Measurements from ENCODE around the gene MGAT4D. TPM values are rescaled to one million over a fixed set of nuclear protein-coding genes. Genes with fewer than 3 reads are reported as not detected.
A peak's percentile ranks its signal among the peaks of the same experiment; 100 is the strongest.
"Not testable (repeated sequence)": the region's sequence is repeated elsewhere in the genome, so short reads cannot be mapped to it uniquely, and the experiment has no call there.

MGAT4D gene
- total RNA-seq, 1 experiment from 2014 or later: not detected

DNA sequence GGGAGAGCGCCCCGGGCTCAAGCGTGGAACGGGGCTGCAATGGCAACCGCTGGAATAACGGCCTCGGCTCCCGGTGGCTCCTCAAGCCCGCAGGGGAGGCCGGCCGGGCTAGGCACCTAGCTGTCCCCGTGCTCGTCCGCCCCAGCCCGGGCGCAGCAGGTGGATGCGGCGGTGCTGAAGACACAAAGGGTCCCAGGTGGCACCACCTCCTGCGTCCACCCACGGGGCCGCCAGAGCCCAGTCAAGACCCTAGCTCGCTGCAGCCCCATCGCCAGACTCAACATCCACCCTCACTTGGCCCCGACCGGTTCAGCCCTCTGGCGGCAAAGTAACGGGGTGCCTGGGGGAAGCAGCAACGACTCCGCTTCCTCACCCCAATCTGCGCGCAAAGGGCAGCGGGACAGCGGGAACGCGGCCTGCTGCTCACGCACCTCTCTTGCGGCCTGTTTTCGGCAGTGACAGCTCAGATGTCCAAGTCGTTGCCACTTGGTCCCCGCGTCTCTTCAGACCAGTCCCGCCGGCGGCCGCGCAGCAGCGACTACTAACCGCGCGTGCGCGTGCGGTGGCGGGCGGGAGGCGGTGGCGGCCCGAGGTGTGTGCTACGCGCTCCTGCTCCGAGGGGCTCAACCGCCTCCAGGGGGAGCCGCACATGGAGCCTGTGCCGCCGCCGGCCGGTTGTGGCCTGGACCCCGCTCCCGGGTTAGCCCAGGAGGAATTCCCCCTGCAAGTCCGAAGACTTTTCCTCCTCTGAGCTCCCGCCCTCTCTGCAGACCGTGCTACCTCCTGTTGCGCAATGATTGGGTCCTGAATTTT lies 70.8 kb downstream of the MGAT4D start, which contains the start of gene CLGN:
CLGN (minus strand) TSS at position 543 of the 813 bp plus-strand sequence. CDS start 14,570 bp downstream, outside the sequence.
- Mint-ChIP-seq H3K27me3 (ENCODE audit: insufficient read depth, unreplicated experiment) (no peaks in the 10 kb centered on the region), H3K27ac (ENCODE audit: low read depth, unreplicated experiment) (peak within 1 kb of the TSS; percentile 91), H3K9me3 (ENCODE audit: unreplicated experiment) (no peaks in the 10 kb centered on the region), H3K36me3 (ENCODE audit: insufficient read depth, unreplicated experiment) (no peaks in the 10 kb centered on the region), H3K4me1 (ENCODE audit: insufficient read depth, unreplicated experiment) (peaks cover 28% of the 10 kb centered on the region), H3K4me3 (ENCODE audit: unreplicated experiment) (peak within 1 kb of the TSS; percentile 85)
- DNase-seq (ENCODE audit: unreplicated experiment): peak; percentile 65
- intact Hi-C loops (cut with micrococcal nuclease): loop anchor here (1.0 to 5.0 kb wide), 2 partner anchors 54 to 95 kb away; partner anchors contain the start of genes ELMOD2 and SCOC
- no TSS peak for BruUV-seq (replicated peaks)
- TF ChIP-seq, protein P1, sequence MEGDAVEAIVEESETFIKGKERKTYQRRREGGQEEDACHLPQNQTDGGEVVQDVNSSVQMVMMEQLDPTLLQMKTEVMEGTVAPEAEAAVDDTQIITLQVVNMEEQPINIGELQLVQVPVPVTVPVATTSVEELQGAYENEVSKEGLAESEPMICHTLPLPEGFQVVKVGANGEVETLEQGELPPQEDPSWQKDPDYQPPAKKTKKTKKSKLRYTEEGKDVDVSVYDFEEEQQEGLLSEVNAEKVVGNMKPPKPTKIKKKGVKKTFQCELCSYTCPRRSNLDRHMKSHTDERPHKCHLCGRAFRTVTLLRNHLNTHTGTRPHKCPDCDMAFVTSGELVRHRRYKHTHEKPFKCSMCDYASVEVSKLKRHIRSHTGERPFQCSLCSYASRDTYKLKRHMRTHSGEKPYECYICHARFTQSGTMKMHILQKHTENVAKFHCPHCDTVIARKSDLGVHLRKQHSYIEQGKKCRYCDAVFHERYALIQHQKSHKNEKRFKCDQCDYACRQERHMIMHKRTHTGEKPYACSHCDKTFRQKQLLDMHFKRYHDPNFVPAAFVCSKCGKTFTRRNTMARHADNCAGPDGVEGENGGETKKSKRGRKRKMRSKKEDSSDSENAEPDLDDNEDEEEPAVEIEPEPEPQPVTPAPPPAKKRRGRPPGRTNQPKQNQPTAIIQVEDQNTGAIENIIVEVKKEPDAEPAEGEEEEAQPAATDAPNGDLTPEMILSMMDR (IDR thresholded peaks at IDR 0.05; ENCODE audit: unreplicated experiment): peak; percentile 26
- ChIA-PET CTCF (interaction anchor here (0.6 to 2.7 kb wide), 5 partner anchors 9 to 59 kb away, joined by 3 to 14 read pairs (median 3); partner anchors contain the start of gene SCOC), POLR2A (interaction anchor here (0.6 to 5.6 kb wide), 7 partner anchors 22 to 970 kb away, joined by 3 to 50 read pairs (median 3); partner anchors contain the start of genes ELMOD2 and SCOC)

DNA sequence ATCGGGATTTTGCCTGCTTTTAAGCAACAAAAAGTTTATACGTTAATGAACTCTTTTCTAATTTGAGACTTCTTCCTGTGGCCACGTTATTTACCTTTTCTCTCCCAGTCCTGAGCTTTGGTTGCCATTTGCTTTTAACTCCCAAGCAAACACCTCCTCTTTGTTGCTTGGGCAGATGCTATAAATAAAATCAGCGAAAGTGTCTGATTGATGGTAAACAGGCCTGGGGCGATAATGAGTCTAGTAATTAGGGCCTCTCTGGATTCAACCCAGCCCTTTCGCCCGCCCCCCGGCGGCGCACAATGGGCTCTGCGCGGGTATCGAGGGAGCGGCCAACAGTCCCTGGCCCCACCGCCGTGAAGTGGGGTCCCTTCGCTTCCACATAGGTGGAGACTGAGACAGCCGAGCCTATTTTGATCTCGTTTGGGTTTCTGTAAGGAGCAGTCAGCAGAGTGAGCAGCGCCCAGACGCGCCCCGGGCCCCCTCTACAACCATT lies 71.4 kb downstream of the MGAT4D start:
- ChIA-PET CTCF (interaction anchor here (0.6 to 2.7 kb wide), 3 partner anchors 37 to 59 kb away, joined by 3 to 14 read pairs (median 3); partner anchors contain the start of gene SCOC), POLR2A (interaction anchor here (2.4 to 5.6 kb wide), 3 partner anchors 24 to 98 kb away, joined by 8 to 50 read pairs (median 9); partner anchors contain the start of genes ELMOD2 and SCOC)
- H3K36me3 Mint-ChIP-seq (ENCODE audit: insufficient read depth, unreplicated experiment): no peaks in the 10 kb centered on the region
- H3K4me1 Mint-ChIP-seq (ENCODE audit: insufficient read depth, unreplicated experiment): peaks cover 28% of the 10 kb centered on the region
- H3K9me3 Mint-ChIP-seq (ENCODE audit: unreplicated experiment): no peaks in the 10 kb centered on the region
- no TSS peak for BruUV-seq (replicated peaks)
- intact Hi-C loops (cut with micrococcal nuclease): loop anchor here (1.0 to 5.0 kb wide), 2 partner anchors 53 to 96 kb away; partner anchors contain the start of genes ELMOD2 and SCOC
- DNase-seq (ENCODE audit: unreplicated experiment): no peak
- no peak overlapping the region for H3K27ac Mint-ChIP-seq (ENCODE audit: low read depth, unreplicated experiment)
- TF ChIP-seq, protein P1 (IDR thresholded peaks at IDR 0.05; ENCODE audit: unreplicated experiment): no peak
- H3K27me3 Mint-ChIP-seq (ENCODE audit: insufficient read depth, unreplicated experiment): no peaks in the 10 kb centered on the region
- H3K4me3 Mint-ChIP-seq (ENCODE audit: unreplicated experiment): peak overlapping the region; percentile 85

DNA sequence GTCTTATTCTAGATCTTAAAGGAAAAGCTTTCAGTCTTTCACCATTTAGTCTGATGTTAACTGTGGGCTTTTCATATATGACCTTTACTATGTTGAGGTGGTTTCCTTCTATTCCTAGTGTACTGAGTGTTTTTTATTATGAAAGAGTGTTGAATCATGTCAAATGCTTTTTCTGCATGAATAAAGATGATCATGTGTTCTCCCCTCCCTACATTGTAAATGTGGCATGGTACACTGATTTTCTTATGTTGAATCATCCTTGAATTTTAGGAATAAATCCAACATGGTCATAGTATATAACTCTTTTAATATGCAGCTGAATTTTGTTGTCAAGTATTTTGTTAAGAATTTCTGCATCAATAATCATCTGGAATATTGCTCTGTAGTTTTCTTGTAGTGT lies 75.0 kb downstream of the MGAT4D start:
- Mint-ChIP-seq H3K4me1 (ENCODE audit: insufficient read depth, unreplicated experiment) (peaks cover 28% of the 10 kb centered on the region), H3K36me3 (ENCODE audit: insufficient read depth, unreplicated experiment) (no peaks in the 10 kb centered on the region), H3K27me3 (ENCODE audit: insufficient read depth, unreplicated experiment) (no peaks in the 10 kb centered on the region), H3K27ac (ENCODE audit: low read depth, unreplicated experiment) (peak overlapping the region; percentile 67), H3K4me3 (ENCODE audit: unreplicated experiment) (no peak overlapping the region), H3K9me3 (ENCODE audit: unreplicated experiment) (no peaks in the 10 kb centered on the region)
- BruUV-seq (replicated peaks): no TSS peak
- TF ChIP-seq, protein P1 (IDR thresholded peaks at IDR 0.05; ENCODE audit: unreplicated experiment): no peak
- no peak for DNase-seq (ENCODE audit: unreplicated experiment)
- ChIA-PET POLR2A (interaction anchor here (0.6 to 1.9 kb wide), 2 partner anchors 50 to 54 kb away, joined by 3 to 9 read pairs; partner anchors contain the start of gene SCOC), CTCF (no interaction called here)
- intact Hi-C loops (cut with micrococcal nuclease): no loop called here

DNA sequence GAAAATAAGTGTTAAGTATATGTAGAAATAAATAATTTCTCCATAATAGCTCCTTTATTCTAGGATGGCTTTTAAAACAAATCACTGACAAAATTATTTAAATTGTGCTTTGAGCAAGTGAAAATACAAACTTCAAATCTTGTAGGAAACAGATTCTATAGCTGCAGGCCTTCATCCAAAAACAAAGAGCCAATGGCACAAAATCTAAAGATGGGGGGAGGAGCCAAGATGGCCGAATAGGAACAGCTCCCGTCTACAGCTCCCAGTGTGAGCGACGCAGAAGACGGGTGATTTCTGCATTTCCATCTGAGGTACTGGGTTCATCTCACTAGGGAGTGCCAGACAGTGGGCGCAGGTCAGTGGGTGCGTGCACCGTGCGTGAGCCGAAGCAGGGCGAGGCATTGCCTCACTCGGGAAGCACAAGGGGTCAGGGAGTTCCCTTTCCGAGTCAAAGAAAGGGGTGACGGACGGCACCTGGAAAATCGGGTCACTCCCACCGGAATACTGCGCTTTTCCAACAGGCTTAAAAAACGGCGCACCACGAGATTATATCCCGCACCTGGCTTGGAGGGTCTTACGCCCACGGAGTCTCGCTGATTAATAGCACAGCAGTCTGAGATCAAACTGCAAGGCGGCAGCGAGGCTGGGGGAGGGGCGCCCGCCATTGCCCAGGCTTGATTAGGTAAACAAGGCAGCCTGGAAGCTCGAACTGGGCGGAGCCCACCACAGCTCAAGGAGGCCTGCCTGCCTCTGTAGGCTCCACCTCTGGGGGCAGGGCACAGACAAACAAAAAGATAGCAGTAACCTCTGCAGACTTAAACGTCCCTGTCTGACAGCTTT lies 84.7 kb downstream of the MGAT4D start:
- H3K9me3 Mint-ChIP-seq (ENCODE audit: unreplicated experiment); BruUV-seq (replicated peaks); H3K36me3 Mint-ChIP-seq (ENCODE audit: insufficient read depth, unreplicated experiment); intact Hi-C loops (cut with micrococcal nuclease); DNase-seq (ENCODE audit: unreplicated experiment); POLR2A ChIA-PET; H3K4me1 Mint-ChIP-seq (ENCODE audit: insufficient read depth, unreplicated experiment); H3K27ac Mint-ChIP-seq (ENCODE audit: low read depth, unreplicated experiment); H3K27me3 Mint-ChIP-seq (ENCODE audit: insufficient read depth, unreplicated experiment); H3K4me3 Mint-ChIP-seq (ENCODE audit: unreplicated experiment); CTCF ChIA-PET: not testable (repeated sequence)
